PC-9 (cell line): ENCODE measurements around the gene AGAP3.

Experiments
- EZH2 ChIP-seq: fragments of 200-600 bp; sonication (generic); IDR thresholded peaks from 2 replicates; pipeline ENCODE4 v1.8.0; 2017; ENCODE audit warnings: antibody characterized with exemption, low read depth
- TF ChIP-seq, protein P1 (sequence below): fragments of 200-600 bp; sonication (generic); conservative IDR thresholded peaks from 2 replicates; pipeline ENCODE4 v1.6.1; 2017; ENCODE audit warnings: mixed run types, antibody characterized with exemption, mild to moderate bottlenecking, moderate library complexity

DNA sequence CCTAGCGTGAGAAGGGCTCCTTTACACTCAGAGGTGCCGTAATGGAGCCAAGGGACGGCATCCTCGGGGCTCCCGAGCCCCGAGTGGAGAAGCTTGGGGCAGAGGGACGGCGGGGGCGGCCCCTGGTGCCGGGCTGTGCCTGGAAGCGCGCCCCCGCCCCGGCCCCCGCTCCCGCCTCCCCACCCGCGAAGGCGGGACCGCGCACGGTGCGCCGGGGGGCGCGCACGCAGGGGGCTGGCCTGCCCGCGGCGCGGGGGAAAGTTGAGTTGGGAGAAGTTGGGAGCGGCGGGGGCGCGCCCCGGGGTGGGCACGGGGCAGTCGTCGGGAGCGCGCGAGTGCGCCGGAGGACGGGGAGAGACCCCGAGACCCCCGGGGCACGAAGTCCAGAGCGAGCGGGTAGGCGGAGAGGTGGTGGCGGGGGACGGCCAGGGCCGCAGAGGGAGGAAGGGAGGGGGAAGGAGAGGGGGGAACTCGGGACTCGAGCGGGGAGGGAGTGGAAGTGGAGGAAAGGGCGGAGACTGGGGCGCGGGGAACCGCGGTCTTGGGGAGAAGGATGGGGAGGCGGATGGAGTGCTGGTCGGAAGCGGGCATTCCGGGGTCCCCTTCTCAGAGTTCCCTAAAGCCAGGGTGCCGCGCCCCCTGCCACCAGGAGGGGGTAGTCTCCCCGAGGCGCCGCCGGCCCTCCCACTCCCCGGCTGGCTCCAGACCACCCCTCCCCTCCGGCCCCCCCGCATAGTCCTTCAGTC is 26.7 kb upstream of the AGAP3 start, which contains the start of gene SLC4A2:
- TF ChIP-seq, protein P1, sequence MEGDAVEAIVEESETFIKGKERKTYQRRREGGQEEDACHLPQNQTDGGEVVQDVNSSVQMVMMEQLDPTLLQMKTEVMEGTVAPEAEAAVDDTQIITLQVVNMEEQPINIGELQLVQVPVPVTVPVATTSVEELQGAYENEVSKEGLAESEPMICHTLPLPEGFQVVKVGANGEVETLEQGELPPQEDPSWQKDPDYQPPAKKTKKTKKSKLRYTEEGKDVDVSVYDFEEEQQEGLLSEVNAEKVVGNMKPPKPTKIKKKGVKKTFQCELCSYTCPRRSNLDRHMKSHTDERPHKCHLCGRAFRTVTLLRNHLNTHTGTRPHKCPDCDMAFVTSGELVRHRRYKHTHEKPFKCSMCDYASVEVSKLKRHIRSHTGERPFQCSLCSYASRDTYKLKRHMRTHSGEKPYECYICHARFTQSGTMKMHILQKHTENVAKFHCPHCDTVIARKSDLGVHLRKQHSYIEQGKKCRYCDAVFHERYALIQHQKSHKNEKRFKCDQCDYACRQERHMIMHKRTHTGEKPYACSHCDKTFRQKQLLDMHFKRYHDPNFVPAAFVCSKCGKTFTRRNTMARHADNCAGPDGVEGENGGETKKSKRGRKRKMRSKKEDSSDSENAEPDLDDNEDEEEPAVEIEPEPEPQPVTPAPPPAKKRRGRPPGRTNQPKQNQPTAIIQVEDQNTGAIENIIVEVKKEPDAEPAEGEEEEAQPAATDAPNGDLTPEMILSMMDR = peak; percentile 78
- TF ChIP-seq EZH2 = no peak
